NCI-H2171 treated with DMSO at 0.1 percent for 48 hours (cell line): ENCODE measurements around the gene PTPN9.
"Not testable (repeated sequence)": the region's sequence is repeated elsewhere in the genome, so short reads cannot be mapped to it uniquely, and the experiment has no call there.

Source experiments
- DNase-seq: peaks from one replicate; lab custom pipeline; 2025; lab: John Stamatoyannopoulos, UW

PTPN9 gene

GRCh38 chr15:75582943-75583342 lies 3.8 kb upstream of the PTPN9 start:
- not testable (repeated sequence) for DNase-seq

GRCh38 chr15:75578173-75578947 lies 755 bp downstream of the PTPN9 start:
- no peak for DNase-seq

GRCh38 chr15:75577401-75578172 lies 1.5 kb downstream of the PTPN9 start:
- peak; percentile 36 for DNase-seq

GRCh38 chr15:75573648-75574384 lies 5.3 kb downstream of the PTPN9 start:
- no peak for DNase-seq

- no peak for DNase-seq
Measured at GRCh38 chr15:75570126-75570845, 8.8 kb downstream of the PTPN9 start.

GRCh38 chr15:75565062-75565970 lies 13.8 kb downstream of the PTPN9 start:
- DNase-seq, result no peak

GRCh38 chr15:75561888-75562287 lies 17.2 kb downstream of the PTPN9 start:
- DNase-seq, result no peak

- DNase-seq, result not testable (repeated sequence)
Measured at GRCh38 chr15:75559360-75559759, 19.8 kb downstream of the PTPN9 start.

- not testable (repeated sequence) for DNase-seq
Measured at GRCh38 chr15:75558955-75559354, 20.2 kb downstream of the PTPN9 start.

- peak; percentile 95 for DNase-seq
Measured at GRCh38 chr15:75554717-75555116, 24.4 kb downstream of the PTPN9 start.

- DNase-seq, result no peak
Measured at GRCh38 chr15:75553659-75554058, 25.5 kb downstream of the PTPN9 start.

GRCh38 chr15:75551091-75551490 lies 28.0 kb downstream of the PTPN9 start:
- no peak for DNase-seq

GRCh38 chr15:75545064-75545463 lies 34.1 kb downstream of the PTPN9 start:
- DNase-seq, result no peak

GRCh38 chr15:75544359-75544758 lies 34.8 kb downstream of the PTPN9 start:
- peak; percentile 50 for DNase-seq

- DNase-seq, result not testable (repeated sequence)
Measured at GRCh38 chr15:75542949-75543545, 36.1 kb downstream of the PTPN9 start.

- no peak for DNase-seq
Measured at GRCh38 chr15:75542386-75542797, 36.7 kb downstream of the PTPN9 start.

GRCh38 chr15:75538376-75538775 lies 40.7 kb downstream of the PTPN9 start:
- no peak for DNase-seq

GRCh38 chr15:75533945-75534344 lies 45.2 kb downstream of the PTPN9 start:
- DNase-seq, result no peak

- no peak for DNase-seq
Measured at GRCh38 chr15:75532413-75533250, 46.5 kb downstream of the PTPN9 start.
